Measurements from ENCODE around the gene PRRT3.

DNA sequence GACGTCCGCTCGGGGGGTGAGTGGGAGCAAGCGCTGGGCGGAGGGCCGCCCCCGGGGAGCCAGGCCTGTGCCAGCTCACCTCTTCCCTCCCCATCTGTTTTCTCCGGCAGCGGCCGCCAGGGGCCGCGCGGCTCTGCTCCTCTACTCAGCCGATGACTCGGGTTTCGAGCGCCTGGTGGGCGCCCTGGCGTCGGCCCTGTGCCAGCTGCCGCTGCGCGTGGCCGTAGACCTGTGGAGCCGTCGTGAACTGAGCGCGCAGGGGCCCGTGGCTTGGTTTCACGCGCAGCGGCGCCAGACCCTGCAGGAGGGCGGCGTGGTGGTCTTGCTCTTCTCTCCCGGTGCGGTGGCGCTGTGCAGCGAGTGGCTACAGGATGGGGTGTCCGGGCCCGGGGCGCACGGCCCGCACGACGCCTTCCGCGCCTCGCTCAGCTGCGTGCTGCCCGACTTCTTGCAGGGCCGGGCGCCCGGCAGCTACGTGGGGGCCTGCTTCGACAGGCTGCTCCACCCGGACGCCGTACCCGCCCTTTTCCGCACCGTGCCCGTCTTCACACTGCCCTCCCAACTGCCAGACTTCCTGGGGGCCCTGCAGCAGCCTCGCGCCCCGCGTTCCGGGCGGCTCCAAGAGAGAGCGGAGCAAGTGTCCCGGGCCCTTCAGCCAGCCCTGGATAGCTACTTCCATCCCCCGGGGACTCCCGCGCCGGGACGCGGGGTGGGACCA lies 19.2 kb downstream of the PRRT3 start:
- TF ChIP-seq, protein P1, sequence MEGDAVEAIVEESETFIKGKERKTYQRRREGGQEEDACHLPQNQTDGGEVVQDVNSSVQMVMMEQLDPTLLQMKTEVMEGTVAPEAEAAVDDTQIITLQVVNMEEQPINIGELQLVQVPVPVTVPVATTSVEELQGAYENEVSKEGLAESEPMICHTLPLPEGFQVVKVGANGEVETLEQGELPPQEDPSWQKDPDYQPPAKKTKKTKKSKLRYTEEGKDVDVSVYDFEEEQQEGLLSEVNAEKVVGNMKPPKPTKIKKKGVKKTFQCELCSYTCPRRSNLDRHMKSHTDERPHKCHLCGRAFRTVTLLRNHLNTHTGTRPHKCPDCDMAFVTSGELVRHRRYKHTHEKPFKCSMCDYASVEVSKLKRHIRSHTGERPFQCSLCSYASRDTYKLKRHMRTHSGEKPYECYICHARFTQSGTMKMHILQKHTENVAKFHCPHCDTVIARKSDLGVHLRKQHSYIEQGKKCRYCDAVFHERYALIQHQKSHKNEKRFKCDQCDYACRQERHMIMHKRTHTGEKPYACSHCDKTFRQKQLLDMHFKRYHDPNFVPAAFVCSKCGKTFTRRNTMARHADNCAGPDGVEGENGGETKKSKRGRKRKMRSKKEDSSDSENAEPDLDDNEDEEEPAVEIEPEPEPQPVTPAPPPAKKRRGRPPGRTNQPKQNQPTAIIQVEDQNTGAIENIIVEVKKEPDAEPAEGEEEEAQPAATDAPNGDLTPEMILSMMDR (IDR thresholded peaks at IDR 0.05) = peak; percentile 48 to 84 (median 66)
- TF ChIP-seq POLR2A (IDR thresholded peaks at IDR 0.05) = peak in 1 of 2 donors; percentile 5
